GM21447 (cell line): Measurements from ENCODE around the gene STOX2.
"Not testable (repeated sequence)": the region's sequence is repeated elsewhere in the genome, so short reads cannot be mapped to it uniquely, and the experiment has no call there.

Source experiments
- ATAC-seq: cut with Tn5 transposase; IDR thresholded peaks from one replicate; pipeline ENCODE4 v1.9.1; 2021; ENCODE audit not compliant: unreplicated experiment

Gene STOX2

DNA sequence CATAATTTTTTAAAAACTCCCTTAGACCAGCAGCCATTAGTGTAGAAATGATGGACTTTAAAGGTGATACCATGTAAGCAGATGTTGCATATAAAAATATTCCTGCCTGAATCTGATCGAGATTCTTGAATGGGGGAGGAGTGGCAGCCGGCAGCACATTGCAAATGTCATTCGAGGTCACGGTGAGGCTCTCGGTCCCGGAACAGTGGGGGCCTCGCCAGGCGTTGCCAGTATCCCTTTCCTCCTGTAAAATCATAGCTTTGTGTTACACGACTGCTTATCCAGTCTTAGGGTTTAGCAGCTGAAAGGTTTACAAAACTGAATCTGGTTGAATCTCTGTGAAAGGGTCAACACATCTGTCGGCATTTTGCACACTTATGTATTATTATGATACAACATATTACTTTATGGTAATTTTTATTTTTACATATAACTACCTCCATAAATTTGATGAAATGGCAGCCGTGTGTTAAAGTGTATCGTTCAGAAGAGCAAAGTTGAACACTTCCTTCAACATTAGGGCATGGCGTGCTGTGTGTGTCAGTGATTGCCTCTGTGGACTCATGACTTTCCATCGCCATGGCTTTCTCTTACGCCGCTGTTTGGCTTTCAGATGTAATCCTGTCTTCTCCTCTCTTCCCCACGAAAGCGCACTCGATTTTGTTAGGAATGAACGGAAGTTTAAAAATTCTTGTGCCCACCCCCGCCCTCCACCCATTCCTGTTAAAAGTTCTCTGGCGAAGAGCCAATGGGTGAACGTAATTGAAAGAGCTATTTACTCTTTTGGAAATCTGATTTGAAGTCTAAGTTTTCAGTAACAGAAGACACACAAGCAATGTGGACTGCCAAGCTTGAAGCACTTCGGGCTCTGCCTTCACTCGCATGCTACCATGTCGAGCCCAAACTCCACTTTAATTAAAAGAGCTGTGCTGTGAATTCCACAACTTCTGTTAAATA, 114.8 kb downstream of the STOX2 start:
- ATAC-seq = no peak

DNA sequence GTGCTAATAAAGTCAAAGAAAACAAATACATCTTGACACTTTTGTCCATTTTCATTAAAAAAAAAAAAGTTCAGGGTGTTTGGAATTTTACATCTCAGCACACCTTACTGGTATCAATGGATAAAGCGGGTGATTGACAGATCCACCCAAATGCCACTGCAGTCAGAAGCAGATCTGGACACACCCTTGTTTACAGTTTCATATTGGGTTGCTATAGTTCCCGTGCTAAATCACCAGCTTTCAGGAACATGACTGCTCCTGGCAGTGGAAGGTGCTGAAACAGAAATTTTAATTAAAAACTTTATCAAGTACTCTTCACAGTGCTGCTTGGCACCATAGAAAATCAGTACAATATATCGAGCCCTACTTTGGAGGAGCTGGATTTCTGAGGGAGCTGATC, 116.3 kb downstream of the STOX2 start:
- no peak for ATAC-seq

GRCh38 chr4:184022679-184023383, 117.7 kb downstream of the STOX2 start:
- no peak for ATAC-seq

DNA sequence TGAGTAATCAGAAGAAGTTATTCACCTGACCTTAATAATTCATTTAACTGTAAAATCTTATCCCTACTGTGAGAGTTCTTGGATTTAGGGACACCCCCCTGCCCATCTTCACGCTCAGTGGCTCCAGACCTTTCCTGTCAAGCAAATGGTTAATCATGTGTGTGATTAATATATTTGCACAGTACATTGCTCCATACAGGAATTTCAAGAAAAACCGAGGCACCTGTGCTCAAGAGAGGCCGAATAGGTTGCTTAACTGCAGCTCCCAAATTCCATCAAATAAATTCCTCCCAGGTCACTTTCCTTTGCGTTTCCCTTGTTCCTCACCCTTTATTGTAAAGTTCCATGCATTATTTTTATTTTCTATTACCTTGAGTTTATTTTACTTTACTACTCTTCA, 119.5 kb downstream of the STOX2 start:
- no peak for ATAC-seq

GRCh38 chr4:184028561-184029374, 123.7 kb downstream of the STOX2 start:
- ATAC-seq = no peak

GRCh38 chr4:184030036-184030435, 124.9 kb downstream of the STOX2 start:
- ATAC-seq = no peak

DNA sequence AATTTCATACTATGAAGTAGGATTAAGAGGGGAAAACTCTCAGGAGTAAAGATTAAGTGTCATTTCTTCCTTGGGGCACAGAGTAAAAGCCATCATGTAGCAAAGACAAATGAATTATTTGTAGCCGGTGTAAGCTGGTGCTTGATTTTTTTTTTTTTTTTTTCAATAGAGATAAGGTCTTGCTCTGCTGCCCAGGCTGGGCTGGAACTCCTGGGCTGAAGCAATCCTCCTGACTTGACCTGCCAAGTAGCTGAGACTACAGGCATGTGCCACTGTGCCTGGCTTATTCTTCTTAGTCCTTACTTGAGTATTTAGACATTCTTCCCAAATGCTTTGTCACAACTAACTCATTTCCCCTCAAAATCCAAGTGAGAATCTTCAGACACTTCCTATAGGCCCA, 125.7 kb downstream of the STOX2 start:
- no peak for ATAC-seq

DNA sequence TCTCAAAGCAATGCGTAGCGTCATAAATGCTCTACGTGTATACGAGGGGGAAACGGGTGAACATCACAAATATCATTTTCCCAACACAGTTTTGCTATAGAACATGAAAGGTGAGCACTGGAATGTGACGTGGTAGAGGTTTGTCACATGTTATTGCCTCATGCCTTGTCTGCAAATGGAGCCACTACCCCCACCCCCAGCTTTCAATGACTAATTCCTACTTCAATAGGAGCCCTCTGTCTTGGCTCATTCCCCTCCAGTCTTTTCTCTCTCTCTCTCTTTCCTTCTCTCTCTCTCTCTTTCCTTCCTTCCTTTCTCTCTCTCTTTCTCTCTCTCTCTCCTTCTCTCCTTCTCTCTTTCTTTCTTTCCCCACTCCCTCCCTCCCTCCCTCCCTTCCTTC, 127.0 kb downstream of the STOX2 start:
- no peak for ATAC-seq

DNA sequence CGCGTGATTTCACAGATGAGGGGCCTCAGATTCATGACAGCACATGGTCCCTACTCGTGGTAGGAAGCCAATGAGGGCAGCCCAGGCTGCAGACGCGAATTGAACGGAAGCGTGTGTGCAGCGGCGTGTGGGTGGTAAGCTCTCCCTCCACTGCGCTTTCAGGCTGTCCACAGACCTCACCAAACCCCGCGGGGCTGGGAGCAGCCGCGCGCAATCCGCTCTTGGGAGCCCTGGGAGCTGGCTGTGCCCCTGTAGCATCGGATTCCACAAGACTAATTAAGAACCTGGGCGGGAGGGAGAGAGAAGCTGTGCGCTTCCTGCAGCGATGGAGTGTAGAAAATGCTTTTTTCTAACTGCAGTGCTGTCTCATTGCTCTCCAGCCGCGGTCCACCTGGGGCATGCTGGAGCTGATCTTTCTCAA, 134.9 kb downstream of the STOX2 start:
- ATAC-seq = no peak

- ATAC-seq = no peak
These were observed 136.0 kb downstream of the STOX2 start for GRCh38 chr4:184041156-184041555.

GRCh38 chr4:184046148-184046547, 141.0 kb downstream of the STOX2 start:
- ATAC-seq = no peak

- ATAC-seq = not testable (repeated sequence)
These were observed 146.2 kb downstream of the STOX2 start for GRCh38 chr4:184051262-184051661.

DNA sequence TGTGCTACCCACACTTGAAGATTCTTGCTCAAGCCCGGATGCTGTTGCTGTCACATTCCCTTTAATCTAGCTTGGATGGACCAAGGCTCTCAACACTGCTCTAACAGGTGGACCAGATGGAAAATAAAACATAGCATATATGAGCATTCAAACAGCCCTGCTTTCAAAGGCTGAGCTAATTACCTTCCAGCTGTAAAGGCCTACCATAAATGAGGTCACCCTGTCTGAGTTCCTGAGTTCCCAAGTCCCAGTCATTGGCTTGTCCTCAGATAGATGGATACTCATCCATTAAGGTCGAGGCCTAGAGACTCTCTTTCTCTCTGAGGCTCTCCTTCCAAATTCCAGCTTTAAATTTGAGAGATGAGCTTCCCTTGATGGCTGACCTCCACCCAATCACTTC, 147.5 kb downstream of the STOX2 start:
- no peak for ATAC-seq

DNA sequence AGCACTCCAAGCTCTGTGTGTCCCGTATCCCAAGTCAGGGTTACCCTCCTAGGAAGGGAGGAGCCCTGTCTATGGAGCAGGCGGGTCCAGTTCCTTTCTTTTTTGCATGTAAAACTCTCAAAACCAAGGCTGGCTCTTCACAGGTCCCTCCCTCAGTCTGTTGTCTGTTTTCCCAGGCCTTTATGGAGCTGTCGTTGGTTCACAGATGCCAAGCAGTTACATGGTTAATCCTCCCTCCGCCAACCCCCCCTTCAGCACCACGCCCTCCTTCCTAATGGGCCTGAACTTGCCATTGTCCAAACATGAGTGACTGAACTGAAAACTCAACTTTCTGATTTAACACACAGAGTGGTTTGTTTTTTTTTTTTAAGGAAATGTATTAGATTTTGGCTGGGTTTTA, 148.3 kb downstream of the STOX2 start:
- ATAC-seq = no peak

DNA sequence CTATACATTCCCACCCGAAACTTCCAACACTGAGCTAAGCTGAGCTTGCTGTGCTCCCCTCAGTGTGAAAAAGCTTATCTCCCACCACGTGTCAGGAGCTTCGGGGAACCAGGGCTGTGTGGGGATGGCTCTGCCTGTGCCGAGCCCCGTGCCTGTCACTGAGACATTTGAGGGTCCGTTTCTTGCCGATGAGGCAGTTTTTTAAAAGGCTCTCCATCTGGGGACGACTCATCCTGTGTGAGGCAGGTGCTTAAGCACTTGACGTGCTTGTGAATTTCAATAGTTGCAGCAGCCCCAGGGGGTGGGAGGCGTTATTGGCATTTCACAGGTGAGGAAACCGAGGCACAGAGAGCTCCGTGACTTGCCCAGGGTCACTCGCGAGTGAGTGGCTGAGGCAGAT, 151.8 kb downstream of the STOX2 start:
- ATAC-seq = no peak

- no peak for ATAC-seq
These were observed 152.9 kb downstream of the STOX2 start for GRCh38 chr4:184058026-184058425.

DNA sequence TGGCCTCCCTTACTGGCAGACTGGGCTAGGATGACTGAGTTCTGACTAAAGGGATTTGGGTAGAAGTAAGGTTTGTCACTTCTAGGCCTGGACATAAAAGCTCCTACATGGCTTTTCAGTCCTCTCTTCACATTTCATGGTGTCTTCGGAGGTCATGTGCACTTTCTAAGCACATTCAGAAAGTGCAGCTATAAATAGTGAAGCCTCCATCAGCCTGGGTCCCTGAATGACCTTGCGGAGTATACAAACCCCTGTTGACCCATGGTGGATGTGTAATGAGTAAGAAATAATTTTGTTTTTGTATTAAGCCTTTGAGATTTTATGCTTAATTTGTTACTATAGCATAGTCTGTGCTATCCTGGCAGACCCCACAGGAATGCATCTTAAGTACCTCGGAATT, 154.0 kb downstream of the STOX2 start:
- ATAC-seq = no peak

- ATAC-seq = no peak
These were observed 156.5 kb downstream of the STOX2 start for GRCh38 chr4:184061582-184061981.

DNA sequence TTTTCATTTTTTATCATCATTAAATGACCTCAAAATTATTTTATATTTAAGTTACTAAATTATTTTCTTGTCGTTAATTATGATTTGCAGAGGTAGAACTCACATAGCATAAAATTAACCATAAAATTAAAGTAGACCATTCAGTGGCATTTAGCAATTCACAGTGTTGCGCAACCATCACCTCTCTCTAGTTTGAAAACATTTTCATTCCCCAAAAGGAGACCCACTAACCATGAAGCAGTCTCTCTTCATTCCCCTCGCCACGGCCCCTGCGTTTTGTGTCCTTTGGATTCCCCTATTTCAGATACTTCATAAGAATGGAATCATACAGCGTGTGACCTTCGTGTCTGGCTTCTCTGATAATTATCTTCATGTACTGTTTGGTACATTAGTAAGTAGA, 157.7 kb downstream of the STOX2 start:
- ATAC-seq = no peak

GRCh38 chr4:184064877-184065276, 159.8 kb downstream of the STOX2 start:
- ATAC-seq = no peak

GRCh38 chr4:184066584-184067300, 161.6 kb downstream of the STOX2 start:
- no peak for ATAC-seq
